GM12891 (cell line): Measurements from ENCODE around the gene RHBDD3.

Experiments used
- PAX5 ChIP-seq: IDR thresholded peaks from 2 replicates; pipeline ENCODE4 v1.6.1; 2011; ENCODE audit warnings: low read length, moderate library complexity, mild to moderate bottlenecking; ENCODE audit not compliant: insufficient read depth, severe bottlenecking
- POLR2A ChIP-seq: IDR thresholded peaks from 2 replicates; pipeline ENCODE4 v1.6.1; 2011; ENCODE audit warnings: low read depth, low read length, control low read depth
- POLR2AphosphoS5 ChIP-seq: IDR thresholded peaks from 2 replicates; pipeline ENCODE4 v1.6.1; 2011; ENCODE audit warnings: low read depth, low read length, control low read depth
- SPI1 ChIP-seq: IDR thresholded peaks from 2 replicates; pipeline ENCODE4 v1.6.1; 2011; ENCODE audit warnings: low read depth, low read length, control low read depth
- TAF1 ChIP-seq: IDR thresholded peaks from 2 replicates; pipeline ENCODE4 v1.6.1; 2011; ENCODE audit warnings: low read depth, low read length, control low read depth

DNA sequence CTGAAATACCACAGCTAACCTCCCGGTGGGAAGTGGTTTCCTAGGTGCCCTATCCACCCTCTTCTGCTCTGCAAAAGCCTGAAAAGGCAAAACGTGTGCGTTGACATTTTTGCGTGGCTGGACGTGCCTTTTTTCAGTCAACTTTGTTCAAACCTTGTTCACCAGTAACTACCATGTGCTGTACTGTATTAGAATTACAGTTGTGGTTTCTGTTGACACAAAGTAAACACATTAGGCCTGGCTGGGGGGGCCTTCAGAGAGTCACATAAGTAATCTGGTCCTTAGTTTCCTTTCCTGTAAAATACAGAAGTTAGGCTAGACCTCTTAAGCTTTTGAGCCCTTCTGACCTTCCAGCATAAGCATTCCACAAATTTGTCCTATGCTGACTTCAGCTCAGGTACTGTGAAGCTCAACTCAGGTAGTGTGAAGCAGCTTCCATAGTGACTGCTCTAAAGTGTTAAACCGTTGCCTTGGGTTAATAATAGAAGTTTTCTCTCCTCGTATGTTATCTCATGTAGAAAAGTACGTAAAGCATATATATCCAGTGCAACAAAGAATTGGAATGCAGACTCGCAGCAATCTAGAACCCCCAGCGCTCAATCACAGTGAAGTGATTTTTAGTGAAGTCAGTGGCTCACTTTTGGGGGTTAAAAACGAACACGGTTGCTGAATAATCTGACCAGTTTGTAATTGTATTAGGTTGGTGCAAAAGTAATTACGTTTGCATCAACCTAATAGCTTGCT is 2.1 kb upstream of the RHBDD3 start:
- TF ChIP-seq POLR2A (no peak), TAF1 (no peak), PAX5 (no peak), POLR2AphosphoS5 (no peak), SPI1 (no peak)
